CD14-positive monocyte (primary cell): ENCODE data around the gene TIAM1. TPM values are rescaled to one million over a fixed set of nuclear protein-coding genes. Genes with fewer than 3 reads are reported as not detected.
A peak's percentile ranks its signal among the peaks of the same experiment; 100 is the strongest.

Source experiments
- DNase-seq, 3 donors: peaks; one replicate each; pipeline ENCODE4 v3.0.0-alpha.2; 2011 to 2022
- H2AFZ ChIP-seq: 2 replicates; pipeline ENCODE4 v1.6.0; 2012; ENCODE audit warnings: mild to moderate bottlenecking, low read depth, low read length, inconsistent platforms; ENCODE audit not compliant: insufficient read depth, poor library complexity, severe bottlenecking
- H3K27ac ChIP-seq, 2 donors: 1 replicate in 1 of 2; 2 replicates in 1 of 2; pipeline ENCODE4 v1.5.1; 2012 to 2013; ENCODE audit warnings: low read length in 2 of 2, control low read depth in 1 of 2, inconsistent platforms in 1 of 2, low read depth in 1 of 2, mild to moderate bottlenecking in 1 of 2
- H3K27me3 ChIP-seq, 2 donors: one replicate each; pipeline versions ENCODE4 v1.6.0 to v1.6.1; 2011 to 2013; ENCODE audit warnings: low read length in 2 of 2; ENCODE audit not compliant: control insufficient read depth in 2 of 2, insufficient read depth in 2 of 2
- H3K36me3 ChIP-seq, 2 donors: replicated peaks in 1 of 2; 1 replicate in 1 of 2; 2 replicates in 1 of 2; pipeline versions ENCODE4 v1.5.1 to v1.6.1; 2012 to 2013; ENCODE audit warnings: low read length in 2 of 2, control low read depth in 1 of 2, inconsistent platforms in 1 of 2, mild to moderate bottlenecking in 1 of 2; ENCODE audit not compliant: insufficient read depth in 2 of 2, control insufficient read depth in 1 of 2
- H3K4me1 ChIP-seq, 2 donors: 1 replicate in 1 of 2; 2 replicates in 1 of 2; pipeline versions ENCODE4 v1.5.1 to v1.6.1; 2012 to 2013; ENCODE audit warnings: low read length in 2 of 2, control low read depth in 1 of 2, inconsistent platforms in 1 of 2, mild to moderate bottlenecking in 1 of 2, moderate library complexity in 1 of 2; ENCODE audit not compliant: insufficient read depth in 2 of 2, control insufficient read depth in 1 of 2
- H3K4me2 ChIP-seq: replicated peaks from 2 replicates; pipeline ENCODE3; 2012; ENCODE audit warnings: low read length, moderate library complexity, mild to moderate bottlenecking; ENCODE audit not compliant: poor library complexity, severe bottlenecking; ENCODE audit errors: extremely low read depth
- H3K4me3 ChIP-seq, 3 experiments: fragments of 200-600 bp in 1 of 3; sonication (generic) in 1 of 3; replicated peaks in 1 of 3; 1 replicate in 2 of 3; 2 replicates in 1 of 3; pipeline ENCODE4 v1.5.1; 2011 to 2013; ENCODE audit warnings: low read length in 3 of 3, mild to moderate bottlenecking in 3 of 3, control low read depth in 2 of 3, low read depth in 2 of 3, inconsistent platforms in 1 of 3, moderate library complexity in 1 of 3
- H3K79me2 ChIP-seq: 2 replicates; pipeline ENCODE4 v1.6.0; 2012; ENCODE audit warnings: mild to moderate bottlenecking, control low read depth, inconsistent platforms, low read length, moderate library complexity; ENCODE audit not compliant: insufficient read depth
- H3K9ac ChIP-seq: 2 replicates; pipeline ENCODE4 v1.6.0; 2017; ENCODE audit warnings: low read length, mild to moderate bottlenecking; ENCODE audit not compliant: insufficient read depth, poor library complexity, severe bottlenecking
- H3K9me3 ChIP-seq, 2 donors: replicated peaks in 1 of 2; 1 replicate in 1 of 2; 2 replicates in 1 of 2; pipeline versions ENCODE4 v1.5.1 to v1.6.1; 2012 to 2013; ENCODE audit warnings: low read length in 2 of 2, control low read depth in 1 of 2; ENCODE audit not compliant: control insufficient read depth in 1 of 2, insufficient read depth in 1 of 2
- H4K20me1 ChIP-seq: 2 replicates; pipeline ENCODE4 v1.6.0; 2012; ENCODE audit warnings: mild to moderate bottlenecking, low read length, control low read depth, moderate library complexity; ENCODE audit not compliant: insufficient read depth
- H3K27ac Mint-ChIP-seq, 7 donors: one replicate each; pipeline ENCODE4 v1.8.0; 2020; ENCODE audit warnings: mild to moderate bottlenecking in 7 of 7, mixed read lengths in 7 of 7, moderate library complexity in 6 of 7, inconsistent platforms in 2 of 7
- H3K27me3 Mint-ChIP-seq, 3 donors: one replicate each; pipeline ENCODE4 v1.8.0; 2021 to 2022; ENCODE audit warnings: low read depth in 3 of 3, mild to moderate bottlenecking in 3 of 3, mixed read lengths in 3 of 3, moderate library complexity in 3 of 3, inconsistent platforms in 1 of 3
- H3K36me3 Mint-ChIP-seq, 2 donors: one replicate each; pipeline ENCODE4 v1.8.0; 2020; ENCODE audit warnings: mixed read lengths in 2 of 2, inconsistent platforms in 1 of 2, mild to moderate bottlenecking in 1 of 2
- H3K4me1 Mint-ChIP-seq: one replicate; pipeline ENCODE4 v1.8.0; 2020; ENCODE audit warnings: mild to moderate bottlenecking, mixed read lengths
- H3K4me3 Mint-ChIP-seq, 2 donors: one replicate each; pipeline ENCODE4 v1.8.0; 2020; ENCODE audit warnings: mild to moderate bottlenecking in 2 of 2, mixed read lengths in 2 of 2, moderate library complexity in 1 of 2
- H3K9me3 Mint-ChIP-seq, 7 donors: one replicate each; pipeline ENCODE4 v1.8.0; 2020 to 2022; ENCODE audit warnings: mixed read lengths in 7 of 7, mild to moderate bottlenecking in 6 of 7, moderate library complexity in 6 of 7, inconsistent platforms in 2 of 7
- WGBS: methylation state at CpG from one replicate; pipeline ENCODE4 v1.1.5; 2013; ENCODE audit warnings: missing lambda C conversion rate; ENCODE audit not compliant: insufficient coverage; 5-methylcytosine and 5-hydroxymethylcytosine counted together
- intact Hi-C, 2 donors: fragments of 100-400 bp; cut with micrococcal nuclease; formaldehyde crosslinking; loops; one replicate each; pipeline versions ENCODE4 v1.15.0 to v1.15.1; 2023
- polyA plus RNA-seq, 3 donors: library from polyadenylated mRNA; depleted of rRNA in 1 of 3; unstranded in 2 of 3; stranded (reverse) in 1 of 3; fragments of 300-500 nt in 2 of 3; fragments of >200 nt in 1 of 3; fragmentation: Illumina TruSeq in 2 of 3; gene quantifications; 1 replicate in 2 of 3; 2 replicates in 1 of 3; pipeline ENCODE4 v1.2.3, GENCODE V29; 2012 to 2021
- TF ChIP-seq, protein P1 (sequence below): fragments of 200-600 bp; IDR thresholded peaks from one replicate; pipeline ENCODE4 v1.8.0; 2022; ENCODE audit warnings: antibody characterized with exemption, mild to moderate bottlenecking

TIAM1 gene
- polyA plus RNA-seq, 3 donors: 17.7 to 55.0 (median 45.3) TPM

DNA sequence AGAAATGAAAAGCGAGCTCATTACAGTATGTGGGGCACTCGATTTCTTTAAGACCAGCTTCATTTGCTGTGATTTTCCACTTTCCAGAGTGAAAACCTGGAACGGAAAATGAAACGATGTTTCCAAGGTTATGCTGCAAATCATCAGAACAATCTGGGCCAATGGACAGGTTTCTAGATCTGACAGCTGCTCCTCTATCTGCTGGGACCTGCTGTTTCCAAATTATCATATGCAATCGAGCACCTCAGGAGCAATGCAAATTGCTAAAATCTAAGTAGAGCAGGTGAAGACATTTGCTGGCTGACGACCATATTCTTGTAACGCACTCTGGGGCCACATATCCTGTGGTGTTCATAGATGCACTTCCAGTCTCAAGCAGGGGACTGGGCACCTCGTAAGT lies 39.7 kb upstream of the TIAM1 start:
- H3K27ac Mint-ChIP-seq: no peak overlapping the region
- Histone ChIP-seq H3K4me1 (no peaks in the 10 kb centered on the region), H3K27me3 (no peaks in the 10 kb centered on the region), H3K27ac (no peak overlapping the region), H3K36me3 (no peaks in the 10 kb centered on the region), H3K9me3 (no peaks in the 10 kb centered on the region), H2AFZ (no peak overlapping the region), H4K20me1 (no peaks in the 10 kb centered on the region), H3K4me2 (no peak overlapping the region), H3K9ac (no peak overlapping the region), H3K79me2 (no peaks in the 10 kb centered on the region), H3K4me3 (no peak overlapping the region)
- H3K4me1 Mint-ChIP-seq: no peaks in the 10 kb centered on the region
- H3K9me3 Mint-ChIP-seq: peaks cover 0 to 2% (median 1%) of the 10 kb centered on the region in 7 donors
- H3K27me3 Mint-ChIP-seq: peaks cover 2 to 10% (median 8%) of the 10 kb centered on the region in 3 donors
- intact Hi-C loops: no loop called here
- TF ChIP-seq, protein P1, sequence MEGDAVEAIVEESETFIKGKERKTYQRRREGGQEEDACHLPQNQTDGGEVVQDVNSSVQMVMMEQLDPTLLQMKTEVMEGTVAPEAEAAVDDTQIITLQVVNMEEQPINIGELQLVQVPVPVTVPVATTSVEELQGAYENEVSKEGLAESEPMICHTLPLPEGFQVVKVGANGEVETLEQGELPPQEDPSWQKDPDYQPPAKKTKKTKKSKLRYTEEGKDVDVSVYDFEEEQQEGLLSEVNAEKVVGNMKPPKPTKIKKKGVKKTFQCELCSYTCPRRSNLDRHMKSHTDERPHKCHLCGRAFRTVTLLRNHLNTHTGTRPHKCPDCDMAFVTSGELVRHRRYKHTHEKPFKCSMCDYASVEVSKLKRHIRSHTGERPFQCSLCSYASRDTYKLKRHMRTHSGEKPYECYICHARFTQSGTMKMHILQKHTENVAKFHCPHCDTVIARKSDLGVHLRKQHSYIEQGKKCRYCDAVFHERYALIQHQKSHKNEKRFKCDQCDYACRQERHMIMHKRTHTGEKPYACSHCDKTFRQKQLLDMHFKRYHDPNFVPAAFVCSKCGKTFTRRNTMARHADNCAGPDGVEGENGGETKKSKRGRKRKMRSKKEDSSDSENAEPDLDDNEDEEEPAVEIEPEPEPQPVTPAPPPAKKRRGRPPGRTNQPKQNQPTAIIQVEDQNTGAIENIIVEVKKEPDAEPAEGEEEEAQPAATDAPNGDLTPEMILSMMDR: no peak
- DNase-seq: no peak
- H3K36me3 Mint-ChIP-seq: no peaks in the 10 kb centered on the region
- 98% methylated on average over 7 of the region's 8 CpGs for WGBS
- no peak overlapping the region for H3K4me3 Mint-ChIP-seq

DNA sequence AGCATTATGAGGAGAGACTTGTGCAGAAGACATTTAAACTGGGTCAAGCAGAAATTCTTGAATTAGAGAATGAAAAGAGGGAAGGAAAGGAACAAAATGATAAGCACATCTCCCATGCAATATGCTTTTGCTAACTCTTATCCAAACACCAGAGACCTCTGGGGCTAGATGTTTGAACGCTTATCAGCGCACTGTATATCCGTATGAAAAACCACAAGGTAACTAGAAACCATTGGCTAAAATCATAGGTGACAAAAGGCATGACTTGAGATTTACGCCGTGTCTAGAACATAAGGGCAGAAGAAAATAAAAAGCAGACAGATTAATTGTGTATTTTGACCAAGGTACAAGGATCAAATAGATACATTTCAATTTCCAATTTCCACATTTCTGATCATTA lies 38.0 kb upstream of the TIAM1 start:
- Histone ChIP-seq H3K79me2 (no peaks in the 10 kb centered on the region), H3K27me3 (no peaks in the 10 kb centered on the region), H3K36me3 (no peaks in the 10 kb centered on the region), H3K4me1 (no peaks in the 10 kb centered on the region), H2AFZ (no peak overlapping the region), H3K9me3 (no peaks in the 10 kb centered on the region), H3K27ac (no peak overlapping the region), H3K4me3 (no peak overlapping the region), H3K4me2 (no peak overlapping the region), H4K20me1 (no peaks in the 10 kb centered on the region), H3K9ac (no peak overlapping the region)
- Mint-ChIP-seq H3K36me3 (no peaks in the 10 kb centered on the region), H3K27me3 (peaks cover 2 to 12% (median 11%) of the 10 kb centered on the region in 3 donors), H3K4me1 (no peaks in the 10 kb centered on the region), H3K27ac (no peak overlapping the region), H3K4me3 (peak overlapping the region in 1 of 2 donors; percentile 11), H3K9me3 (peaks cover 0 to 2% (median 1%) of the 10 kb centered on the region in 7 donors)
- 0% methylated on average over 3 of the region's 5 CpGs for WGBS
- intact Hi-C loops: no loop called here
- DNase-seq: no peak
- TF ChIP-seq, protein P1: no peak
